A549 treated with Mapracorat at 1 μM for 4 hours (cell line): Measurements from ENCODE around the gene SNX5. TPM values are rescaled to one million over a fixed set of nuclear protein-coding genes. Genes with fewer than 3 reads are reported as not detected.

Experiments used
- total RNA-seq: library from RNA; stranded (reverse); fragments of 200-300 nt; extraction: Qiagen RNA extraction; gene quantifications from 5 replicates; pipeline ENCODE4 v1.2.3, GENCODE V29; 2022

The SNX5 gene
- 228 to 241 TPM (median 232 TPM) in 5 replicates for total RNA-seq

GRCh38 chr20:17968366-17969277 is at the start of gene SNX5, which contains the start of gene MGME1:
Gene SNX5, minus strand, starts transcription at chr20:17968794. Its CDS starts 369 bp downstream, at chr20:17968425.
Gene MGME1, plus strand, starts transcription at chr20:17969018. Its CDS starts 842 bp downstream, at chr20:17969860.

Other genes starting within 250 kb of the SNX5 start
- 41.3 to 42.8 TPM (median 42.0 TPM) in 5 replicates for gene MGME1, start 224 bp upstream of the SNX5 start, total RNA-seq
- gene OVOL2, start 89.1 kb upstream of the SNX5 start, total RNA-seq = 0.25 to 0.33 TPM (median 0.26 TPM) in 3 of 5 replicates, not detected in the others
- 8.5 to 10.4 TPM (median 9.8 TPM) in 5 replicates for gene KAT14, start 169.1 kb upstream of the SNX5 start, total RNA-seq
- gene PET117, start 169.1 kb upstream of the SNX5 start, total RNA-seq = 23.1 to 27.0 TPM (median 25.8 TPM) in 5 replicates